Transverse colon (tissue), 4 donors: ENCODE data around the gene AGTR1. TPM values are rescaled to one million over a fixed set of nuclear protein-coding genes. Genes with fewer than 3 reads are reported as not detected.

Experiments
- DNase-seq: peaks from one replicate; pipeline ENCODE4 v3.0.0-alpha.2; 2019
- H3K27ac ChIP-seq, 4 donors: fragments of 200-600 bp; sonication (generic); 2 replicates each; pipeline ENCODE4 v1.5.1; 2016 to 2018; ENCODE audit warnings: inconsistent platforms in 4 of 4
- H3K27me3 ChIP-seq: fragments of 200-600 bp; sonication (generic); 2 replicates; pipeline ENCODE4 v1.5.1; 2017; ENCODE audit warnings: inconsistent platforms
- H3K36me3 ChIP-seq, 4 donors: fragments of 200-600 bp; sonication (generic); 2 replicates each; pipeline ENCODE4 v1.5.1; 2017 to 2019; ENCODE audit warnings: inconsistent platforms in 4 of 4
- H3K4me1 ChIP-seq, 4 donors: fragments of 200-600 bp; sonication (generic); 2 replicates each; pipeline ENCODE4 v1.5.1; 2017 to 2020; ENCODE audit warnings: inconsistent platforms in 4 of 4
- H3K4me3 ChIP-seq, 4 donors: fragments of 200-600 bp; sonication (generic); 1 replicate in 1 of 4; 2 replicates in 3 of 4; pipeline versions ENCODE4 v1.5.1 to v1.6.1; 2017 to 2019; ENCODE audit warnings: inconsistent platforms in 4 of 4
- H3K9me3 ChIP-seq, 2 donors: fragments of 200-600 bp; sonication (generic); 2 replicates each; pipeline ENCODE4 v1.5.1; 2017 to 2019; ENCODE audit warnings: inconsistent platforms in 2 of 2
- CTCF ChIP-seq, 5 experiments: fragments of 200-600 bp in 3 of 5; fragments of 450-650 bp in 2 of 5; sonication (generic) in 3 of 5; IDR thresholded peaks; 1 replicate in 2 of 5; 2 replicates in 3 of 5; pipeline ENCODE4 v1.5.1; 2016 to 2017; ENCODE audit warnings: antibody characterized with exemption in 5 of 5, inconsistent platforms in 3 of 5, mild to moderate bottlenecking in 2 of 5, moderate library complexity in 1 of 5
- EP300 ChIP-seq: sonication (generic); formaldehyde crosslinking; IDR thresholded peaks from one replicate; pipeline ENCODE4 v1.6.1; 2017; ENCODE audit warnings: antibody characterized with exemption, low read depth
- POLR2A ChIP-seq: fragments of 450-650 bp; IDR thresholded peaks from one replicate; pipeline ENCODE4 v1.6.1; 2016; ENCODE audit warnings: antibody characterized with exemption, mild to moderate bottlenecking, moderate library complexity
- POLR2AphosphoS5 ChIP-seq, 3 donors: sonication (generic); formaldehyde crosslinking; IDR thresholded peaks; one replicate each; pipeline ENCODE4 v1.6.1; 2016; ENCODE audit warnings: antibody characterized with exemption in 3 of 3
- WGBS, 2 donors: methylation state at CpG; one replicate each; pipeline ENCODE4 v1.1.5; 2018; ENCODE audit warnings: low coverage in 1 of 2; 5-methylcytosine and 5-hydroxymethylcytosine counted together
- in situ Hi-C, 4 donors: fragments of 200-750 bp; cut with MboI; loops; one replicate each; pipeline versions ENCODE4 v1.15.0 to v1.15.1; 2017; ENCODE audit warnings: low sequenced_read_pairs in 3 of 4, low pct_ligation_motif_present in 1 of 4, low pct_unique_long_range_greater_than_20kb in 1 of 4
- intact Hi-C: fragments of 100-400 bp; cut with DNase I; formaldehyde crosslinking; loops from one replicate; pipeline ENCODE4 v1.15.1; 2023; ENCODE audit warnings: low total_unique reads
- total RNA-seq, 4 donors: library from RNA; depleted of rRNA; stranded (reverse); fragments of >200 nt; gene quantifications; one replicate each; pipeline ENCODE4 v1.1.0, GENCODE V29; 2016

Gene AGTR1
- total RNA-seq, 4 donors from 2014 or later, result 1.8 to 10.2 (median 8.2) TPM

- intact Hi-C loops (no loop called here), in situ Hi-C loops (loop anchor here in 2 of 4 donors (25.0 kb wide), 1 partner anchor 332 kb away; no protein-coding TSS in a partner anchor)
- 62 to 68% methylated on average over 5 to 7 of the region's 7 CpGs for WGBS, 2 donors
- H3K4me1 ChIP-seq, result no peaks in the 10 kb centered on the region
- no peaks in the 10 kb centered on the region for H3K27me3 ChIP-seq
- no peaks in the 10 kb centered on the region for H3K9me3 ChIP-seq
- no peak for DNase-seq
- no peak overlapping the region for H3K27ac ChIP-seq
- TF ChIP-seq EP300 (no peak), POLR2AphosphoS5 (IDR thresholded peaks at IDR 0.05) (no peak), CTCF (IDR thresholded peaks at IDR 0.05) (peak in 4 of 5 experiments; percentile 25 to 41 (median 34)), POLR2A (no peak)
- no peaks in the 10 kb centered on the region for H3K36me3 ChIP-seq
- no peak overlapping the region for H3K4me3 ChIP-seq
These were observed 21.5 kb downstream of the AGTR1 start for GRCh38 chr3:148718982-148719862.

- no peak for TF ChIP-seq CTCF (IDR thresholded peaks at IDR 0.05)
- TF ChIP-seq POLR2A, result no peak
- TF ChIP-seq EP300, result no peak
- no peak for TF ChIP-seq POLR2AphosphoS5 (IDR thresholded peaks at IDR 0.05)
- Histone ChIP-seq H3K27me3 (no peaks in the 10 kb centered on the region), H3K9me3 (no peaks in the 10 kb centered on the region), H3K4me3 (no peak overlapping the region), H3K36me3 (no peaks in the 10 kb centered on the region), H3K4me1 (no peaks in the 10 kb centered on the region), H3K27ac (no peak overlapping the region)
- intact Hi-C loops, result loop anchor here (5.0 kb wide), 1 partner anchor 1686 kb away; the partner anchor contains the start of gene TSC22D2
- in situ Hi-C loops, result loop anchor here in 3 of 4 donors (10.0 to 25.0 kb wide), 2 partner anchors 224 to 334 kb away; no protein-coding TSS in a partner anchor
- no peak for DNase-seq
- 67 to 71% methylated on average over 2 of the region's 2 CpGs for WGBS, 2 donors
These were observed 23.2 kb downstream of the AGTR1 start for GRCh38 chr3:148720873-148721272.

- H3K27me3 ChIP-seq, result no peaks in the 10 kb centered on the region
- no peaks in the 10 kb centered on the region for H3K9me3 ChIP-seq
- DNase-seq, result no peak
- WGBS, 2 donors, result 64 to 77% methylated on average over 4 of the region's 4 CpGs
- TF ChIP-seq EP300 (no peak), POLR2AphosphoS5 (IDR thresholded peaks at IDR 0.05) (peak in 1 of 3 donors; percentile 12)
- H3K4me1 ChIP-seq, result peaks cover 0 to 2% (median 0%) of the 10 kb centered on the region in 4 donors
- in situ Hi-C loops (loop anchor here in 3 of 4 donors (10.0 to 25.0 kb wide), 2 partner anchors 221 to 336 kb away; no protein-coding TSS in a partner anchor), intact Hi-C loops (loop anchor here (5.0 kb wide), 1 partner anchor 1684 kb away; the partner anchor contains the start of gene TSC22D2)
- H3K36me3 ChIP-seq, result no peaks in the 10 kb centered on the region
- no peak overlapping the region for H3K4me3 ChIP-seq
- peak overlapping the region in 1 of 4 donors; percentile 12 for H3K27ac ChIP-seq
These were observed 25.9 kb downstream of the AGTR1 start for GRCh38 chr3:148723631-148724030.

GRCh38 chr3:148727231-148727630 lies 29.5 kb downstream of the AGTR1 start:
- Histone ChIP-seq H3K36me3 (no peaks in the 10 kb centered on the region), H3K27ac (no peak overlapping the region), H3K4me1 (peaks cover 0 to 2% (median 0%) of the 10 kb centered on the region in 4 donors), H3K27me3 (no peaks in the 10 kb centered on the region), H3K9me3 (no peaks in the 10 kb centered on the region), H3K4me3 (no peak overlapping the region)
- in situ Hi-C loops (loop anchor here in 1 of 4 donors (10.0 kb wide), 1 partner anchor 218 kb away; no protein-coding TSS in a partner anchor), intact Hi-C loops (no loop called here)
- TF ChIP-seq CTCF (IDR thresholded peaks at IDR 0.05) (peak; percentile 19 to 35 (median 32)), EP300 (no peak)
- peak; percentile 18 for DNase-seq
- WGBS, 2 donors, result 40% methylated on average over 5 of the region's 5 CpGs; no CpG with 5 or more reads in 1 of the 2 donors
